GM19239 (cell line): Measurements from ENCODE around the gene FSIP1.

Experiments
- DNase-seq: peaks from one replicate; pipeline ENCODE4 v3.0.0; 2011; ENCODE audit warnings: low spot score; ENCODE audit not compliant: insufficient read length
- FAIRE-seq: peaks from 2 replicates; lab custom pipeline; 2011; peaks lifted over from hg19 to GRCh38; lab: Jason Lieb, UNC

The FSIP1 gene

GRCh38 chr15:39602143-39602542 lies 180.5 kb downstream of the FSIP1 start:
- no peak for DNase-seq
- no peak for FAIRE-seq

- DNase-seq, result no peak
- FAIRE-seq, result no peak
Measured at GRCh38 chr15:39599871-39600270, 182.8 kb downstream of the FSIP1 start.

GRCh38 chr15:39598958-39599845 lies 183.4 kb downstream of the FSIP1 start:
- FAIRE-seq, result no peak
- DNase-seq, result no peak

- no peak for DNase-seq
- FAIRE-seq, result no peak
Measured at GRCh38 chr15:39598186-39598850, 184.3 kb downstream of the FSIP1 start.

GRCh38 chr15:39597751-39598185 lies 184.9 kb downstream of the FSIP1 start:
- FAIRE-seq (no peak), DNase-seq (no peak)

GRCh38 chr15:39597336-39597735 lies 185.3 kb downstream of the FSIP1 start:
- FAIRE-seq (no peak), DNase-seq (no peak)

GRCh38 chr15:39596358-39597051 lies 186.1 kb downstream of the FSIP1 start:
- DNase-seq (no peak), FAIRE-seq (no peak)

- no peak for FAIRE-seq
Measured at GRCh38 chr15:39595338-39596221, 187.1 kb downstream of the FSIP1 start.

GRCh38 chr15:39594446-39595337 lies 187.9 kb downstream of the FSIP1 start:
- DNase-seq, result no peak
- no peak for FAIRE-seq

More at GRCh38 chr15:39595338-39596221, 187.1 kb downstream of the FSIP1 start:
- no peak for DNase-seq

GRCh38 chr15:39593656-39594445 lies 188.8 kb downstream of the FSIP1 start:
- DNase-seq (no peak), FAIRE-seq (no peak)

- DNase-seq (no peak), FAIRE-seq (no peak)
Measured at GRCh38 chr15:39593071-39593655, 189.5 kb downstream of the FSIP1 start.

GRCh38 chr15:39592500-39592899 lies 190.1 kb downstream of the FSIP1 start:
- DNase-seq (no peak), FAIRE-seq (no peak)

- DNase-seq (no peak), FAIRE-seq (no peak)
Measured at GRCh38 chr15:39591896-39592315, 190.7 kb downstream of the FSIP1 start.

- FAIRE-seq, result no peak
Measured at GRCh38 chr15:39591141-39591895, 191.3 kb downstream of the FSIP1 start.

GRCh38 chr15:39589815-39590644 lies 192.6 kb downstream of the FSIP1 start:
- FAIRE-seq, result no peak
- no peak for DNase-seq

More at GRCh38 chr15:39591141-39591895, 191.3 kb downstream of the FSIP1 start:
- no peak for DNase-seq

- DNase-seq (no peak), FAIRE-seq (no peak)
Measured at GRCh38 chr15:39589193-39589814, 193.3 kb downstream of the FSIP1 start.
